ENCODE measurements around the gene SERPINI1. TPM values are rescaled to one million over a fixed set of nuclear protein-coding genes. Genes with fewer than 3 reads are reported as not detected.

SERPINI1 gene
- total RNA-seq, 2 experiments from 2014 or later: 2.9 to 3.1 TPM

- H3K27me3 Mint-ChIP-seq: peaks cover 1% of the 10 kb centered on the region
- H3K4me1 Mint-ChIP-seq: no peaks in the 10 kb centered on the region
- no peak overlapping the region for H3K27ac Mint-ChIP-seq
- H3K4me3 Mint-ChIP-seq: no peak overlapping the region
- POLR2A ChIA-PET: no interaction called here
- H3K36me3 Mint-ChIP-seq (ENCODE audit: low read depth): no peaks in the 10 kb centered on the region
- DNase-seq: no peak
- H3K9me3 Mint-ChIP-seq: no peaks in the 10 kb centered on the region
- CTCF ChIA-PET: no interaction called here
Measured at GRCh38 chr3:167851749-167852148, 116.2 kb downstream of the SERPINI1 start.

GRCh38 chr3:167852216-167852615, 116.7 kb downstream of the SERPINI1 start:
- Mint-ChIP-seq H3K27ac (no peak overlapping the region), H3K36me3 (ENCODE audit: low read depth) (no peaks in the 10 kb centered on the region), H3K4me3 (no peak overlapping the region), H3K27me3 (peaks cover 1% of the 10 kb centered on the region), H3K9me3 (no peaks in the 10 kb centered on the region), H3K4me1 (no peaks in the 10 kb centered on the region)
- ChIA-PET POLR2A (no interaction called here), CTCF (no interaction called here)
- DNase-seq: no peak

GRCh38 chr3:167854063-167854462, 118.5 kb downstream of the SERPINI1 start:
- Mint-ChIP-seq H3K4me3 (no peak overlapping the region), H3K36me3 (ENCODE audit: low read depth) (no peaks in the 10 kb centered on the region), H3K27ac (no peak overlapping the region), H3K4me1 (no peaks in the 10 kb centered on the region), H3K27me3 (peaks cover 1% of the 10 kb centered on the region), H3K9me3 (no peaks in the 10 kb centered on the region)
- DNase-seq: no peak
- CTCF ChIA-PET: interaction anchor here (1.5 kb wide), 1 partner anchor 39 kb away, joined by 3 read pairs; no protein-coding TSS in a partner anchor
- POLR2A ChIA-PET: no interaction called here

DNA sequence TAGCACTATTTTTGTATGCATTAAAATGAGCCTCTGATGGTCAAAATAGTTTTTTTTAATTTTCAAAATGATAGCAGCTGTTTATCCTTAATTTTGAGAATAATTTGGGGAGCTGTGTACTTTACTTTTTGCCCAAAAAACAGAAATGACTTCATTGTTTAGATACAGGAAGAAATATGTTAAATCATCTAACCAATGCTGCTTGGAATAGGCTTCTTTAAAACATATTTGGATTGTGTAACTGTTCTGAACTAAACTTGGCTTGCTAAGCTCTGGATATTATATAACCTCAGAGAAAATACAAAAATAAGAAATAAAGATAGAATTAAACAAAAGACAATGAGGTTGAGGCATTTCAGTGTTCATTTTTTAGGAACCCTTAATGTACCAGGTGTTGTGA, 119.3 kb downstream of the SERPINI1 start:
- Mint-ChIP-seq H3K4me1 (no peaks in the 10 kb centered on the region), H3K27ac (no peak overlapping the region), H3K4me3 (no peak overlapping the region), H3K27me3 (peaks cover 1% of the 10 kb centered on the region), H3K36me3 (ENCODE audit: low read depth) (no peaks in the 10 kb centered on the region), H3K9me3 (no peaks in the 10 kb centered on the region)
- ChIA-PET CTCF (interaction anchor here (1.5 kb wide), 1 partner anchor 40 kb away, joined by 3 read pairs; no protein-coding TSS in a partner anchor), POLR2A (no interaction called here)
- no peak for DNase-seq

- CTCF ChIA-PET: no interaction called here
Measured at GRCh38 chr3:167855306-167855705, 119.8 kb downstream of the SERPINI1 start.

GRCh38 chr3:167858865-167859264, 123.3 kb downstream of the SERPINI1 start:
- DNase-seq: no peak
- no peaks in the 10 kb centered on the region for H3K4me1 Mint-ChIP-seq
- no peak overlapping the region for H3K4me3 Mint-ChIP-seq
- no peaks in the 10 kb centered on the region for H3K36me3 Mint-ChIP-seq (ENCODE audit: low read depth)
- ChIA-PET POLR2A (no interaction called here), CTCF (no interaction called here)
- H3K27me3 Mint-ChIP-seq: no peaks in the 10 kb centered on the region
- no peaks in the 10 kb centered on the region for H3K9me3 Mint-ChIP-seq
- no peak overlapping the region for H3K27ac Mint-ChIP-seq

More at GRCh38 chr3:167855306-167855705, 119.8 kb downstream of the SERPINI1 start:
- no peak overlapping the region for H3K27ac Mint-ChIP-seq
- no peaks in the 10 kb centered on the region for H3K36me3 Mint-ChIP-seq (ENCODE audit: low read depth)
- H3K4me1 Mint-ChIP-seq: no peaks in the 10 kb centered on the region
- DNase-seq: no peak
- POLR2A ChIA-PET: no interaction called here
- no peaks in the 10 kb centered on the region for H3K27me3 Mint-ChIP-seq
- H3K9me3 Mint-ChIP-seq: no peaks in the 10 kb centered on the region
- no peak overlapping the region for H3K4me3 Mint-ChIP-seq

GRCh38 chr3:167859610-167860009, 124.1 kb downstream of the SERPINI1 start:
- Mint-ChIP-seq H3K27me3 (no peaks in the 10 kb centered on the region), H3K4me3 (no peak overlapping the region), H3K4me1 (no peaks in the 10 kb centered on the region), H3K36me3 (ENCODE audit: low read depth) (no peaks in the 10 kb centered on the region), H3K9me3 (no peaks in the 10 kb centered on the region), H3K27ac (no peak overlapping the region)
- ChIA-PET CTCF (no interaction called here), POLR2A (no interaction called here)
- no peak for DNase-seq

DNA sequence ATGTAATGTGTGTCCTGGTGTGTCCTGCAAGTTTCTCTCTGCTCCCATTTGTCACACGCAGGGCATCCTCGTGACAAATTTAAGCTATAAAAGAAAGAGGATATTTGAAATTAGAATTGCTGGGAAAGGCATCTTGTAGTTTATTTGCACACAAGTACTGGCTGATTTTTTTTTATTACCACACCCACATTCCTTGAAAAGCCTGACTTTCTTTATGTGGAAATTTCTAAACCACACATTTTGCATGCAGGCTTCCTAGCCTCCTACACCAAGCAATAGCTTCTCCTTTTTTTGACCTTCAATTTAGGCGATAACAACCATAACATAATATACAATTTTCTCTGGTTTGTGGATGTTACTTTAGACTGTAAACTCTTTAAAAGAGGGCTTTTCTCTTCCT, 126.1 kb downstream of the SERPINI1 start:
- no peaks in the 10 kb centered on the region for H3K9me3 Mint-ChIP-seq
- DNase-seq: no peak
- no peak overlapping the region for H3K27ac Mint-ChIP-seq
- H3K4me3 Mint-ChIP-seq: no peak overlapping the region
- ChIA-PET POLR2A (no interaction called here), CTCF (no interaction called here)
- no peaks in the 10 kb centered on the region for H3K4me1 Mint-ChIP-seq
- H3K27me3 Mint-ChIP-seq: peaks cover 1% of the 10 kb centered on the region
- no peaks in the 10 kb centered on the region for H3K36me3 Mint-ChIP-seq (ENCODE audit: low read depth)

DNA sequence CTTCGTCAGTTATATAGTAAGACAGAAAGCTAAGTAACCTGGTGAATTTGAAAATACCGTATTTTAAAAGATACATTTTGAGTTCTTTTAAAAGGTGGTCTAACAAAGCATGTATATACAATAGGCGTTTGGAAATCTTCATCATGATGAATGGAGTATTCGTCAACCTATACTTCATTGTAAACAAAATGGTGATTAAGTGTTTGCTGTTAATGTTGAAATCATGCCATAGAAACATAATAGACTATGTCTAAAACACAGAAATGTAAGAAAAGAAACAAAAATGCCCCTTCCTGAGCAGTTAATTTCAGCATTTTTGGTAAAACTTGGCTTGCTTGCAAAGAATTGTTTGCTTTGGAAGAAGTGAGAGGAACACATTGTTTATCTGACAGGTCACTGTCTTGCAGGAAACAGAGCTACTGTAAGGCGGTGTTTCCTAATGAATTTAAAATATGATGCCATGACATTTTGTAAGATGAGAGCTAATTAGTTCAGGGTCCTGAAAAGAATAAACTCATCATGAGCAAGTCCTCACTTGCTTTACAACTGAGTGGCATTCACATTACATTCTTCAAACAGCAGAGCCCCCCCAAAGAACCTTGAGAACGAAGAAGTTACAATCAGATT, 126.7 kb downstream of the SERPINI1 start:
- POLR2A ChIA-PET: no interaction called here
- no peaks in the 10 kb centered on the region for H3K9me3 Mint-ChIP-seq
- CTCF ChIA-PET: no interaction called here

GRCh38 chr3:167863811-167864551, 128.5 kb downstream of the SERPINI1 start:
- Mint-ChIP-seq H3K27ac (no peak overlapping the region), H3K4me1 (no peaks in the 10 kb centered on the region), H3K9me3 (no peaks in the 10 kb centered on the region), H3K27me3 (peaks cover 1% of the 10 kb centered on the region), H3K36me3 (ENCODE audit: low read depth) (no peaks in the 10 kb centered on the region), H3K4me3 (no peak overlapping the region)
- CTCF ChIA-PET: no interaction called here
- POLR2A ChIA-PET: no interaction called here
- no peak for DNase-seq

More for the DNA sequence above, 126.7 kb downstream of the SERPINI1 start:
- Mint-ChIP-seq H3K4me1 (no peaks in the 10 kb centered on the region), H3K27me3 (peaks cover 1% of the 10 kb centered on the region), H3K27ac (no peak overlapping the region), H3K36me3 (ENCODE audit: low read depth) (no peaks in the 10 kb centered on the region), H3K4me3 (no peak overlapping the region)
- DNase-seq: no peak

DNA sequence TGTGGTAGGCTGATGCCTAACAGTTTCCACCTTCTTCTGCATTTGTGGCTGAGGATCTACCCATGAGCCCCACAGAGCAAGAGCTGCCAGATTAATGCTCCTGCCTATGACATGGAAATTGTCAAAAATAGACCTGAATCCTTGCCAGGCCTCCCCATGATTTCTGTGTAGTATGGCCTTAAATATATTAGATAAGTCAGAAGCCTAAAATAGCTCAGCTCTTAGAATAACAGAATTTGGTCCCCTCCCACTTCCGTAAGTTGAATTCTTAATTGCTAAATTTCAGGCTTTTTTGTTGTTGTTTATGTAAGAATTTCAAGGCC, 129.0 kb downstream of the SERPINI1 start:
- H3K9me3 Mint-ChIP-seq: no peaks in the 10 kb centered on the region
- H3K27me3 Mint-ChIP-seq: peaks cover 1% of the 10 kb centered on the region
- H3K36me3 Mint-ChIP-seq (ENCODE audit: low read depth): no peaks in the 10 kb centered on the region
- ChIA-PET POLR2A (no interaction called here), CTCF (no interaction called here)
- H3K4me1 Mint-ChIP-seq: no peaks in the 10 kb centered on the region
- H3K27ac Mint-ChIP-seq: no peak overlapping the region
- no peak for DNase-seq
- no peak overlapping the region for H3K4me3 Mint-ChIP-seq

DNA sequence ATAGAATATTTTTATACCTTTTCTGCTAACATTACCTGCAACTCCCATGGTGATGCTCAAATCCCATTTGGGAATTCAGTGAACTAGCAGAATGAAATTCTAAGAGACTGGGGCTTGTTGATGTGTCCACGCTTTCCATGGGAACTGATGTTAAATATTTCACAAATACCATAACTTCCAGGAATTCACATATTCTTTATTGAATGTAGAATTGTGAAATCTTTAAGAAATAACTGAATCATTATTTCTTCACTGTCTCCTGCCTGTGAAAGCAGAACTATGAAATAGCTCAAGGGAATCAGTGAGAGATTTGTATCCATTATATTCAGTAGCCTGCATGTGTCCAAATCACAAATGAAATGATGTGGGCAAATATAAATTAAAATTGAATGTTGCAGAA, 130.8 kb downstream of the SERPINI1 start:
- Mint-ChIP-seq H3K27me3 (peaks cover 1% of the 10 kb centered on the region), H3K36me3 (ENCODE audit: low read depth) (no peaks in the 10 kb centered on the region), H3K4me1 (no peaks in the 10 kb centered on the region), H3K4me3 (no peak overlapping the region), H3K9me3 (no peaks in the 10 kb centered on the region), H3K27ac (no peak overlapping the region)
- CTCF ChIA-PET: no interaction called here
- POLR2A ChIA-PET: no interaction called here
- no peak for DNase-seq

GRCh38 chr3:167867981-167868380, 132.5 kb downstream of the SERPINI1 start:
- no peaks in the 10 kb centered on the region for H3K9me3 Mint-ChIP-seq
- no peak for DNase-seq
- ChIA-PET POLR2A (no interaction called here), CTCF (interaction anchor here (0.6 kb wide), 1 partner anchor 305 kb away, joined by 3 read pairs; no protein-coding TSS in a partner anchor)
- H3K27me3 Mint-ChIP-seq: peaks cover 1% of the 10 kb centered on the region
- H3K4me1 Mint-ChIP-seq: no peaks in the 10 kb centered on the region
- no peak overlapping the region for H3K27ac Mint-ChIP-seq
- H3K4me3 Mint-ChIP-seq: no peak overlapping the region
- H3K36me3 Mint-ChIP-seq (ENCODE audit: low read depth): no peaks in the 10 kb centered on the region

DNA sequence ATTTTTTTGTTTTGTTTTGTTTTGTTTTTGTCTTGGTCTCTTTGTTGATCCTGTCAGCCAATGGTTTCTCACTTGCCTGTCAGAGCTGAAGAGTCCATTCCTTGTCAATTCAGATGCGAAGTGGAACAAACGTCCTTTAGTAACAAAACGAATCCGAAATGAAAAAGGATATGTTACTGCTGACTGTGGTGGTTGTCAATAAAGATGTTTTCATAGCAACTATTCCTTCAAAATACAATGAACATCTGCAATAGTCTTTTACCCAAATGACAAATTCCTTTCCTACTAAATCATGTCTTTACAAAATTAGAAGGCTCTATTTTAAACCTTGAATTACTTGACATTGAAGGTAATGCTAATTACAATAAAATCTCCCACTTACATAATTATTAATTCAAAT, 134.7 kb downstream of the SERPINI1 start:
- H3K9me3 Mint-ChIP-seq: no peaks in the 10 kb centered on the region
- no peaks in the 10 kb centered on the region for H3K36me3 Mint-ChIP-seq (ENCODE audit: low read depth)
- CTCF ChIA-PET: no interaction called here
- H3K4me3 Mint-ChIP-seq: no peak overlapping the region
- peaks cover 7% of the 10 kb centered on the region for H3K27me3 Mint-ChIP-seq
- H3K27ac Mint-ChIP-seq: no peak overlapping the region
- POLR2A ChIA-PET: no interaction called here
- no peak for DNase-seq
- no peaks in the 10 kb centered on the region for H3K4me1 Mint-ChIP-seq

All from activated CD4-positive, alpha-beta memory T cell treated with anti-CD3 and anti-CD28 coated beads, Interleukin-2, amount 10 ng/mL, durations not matched to agents 7 days and 5 days (primary cell).